HG03103 (cell line): ENCODE measurements around the gene COMMD1.
"Not testable (repeated sequence)": the region's sequence is repeated elsewhere in the genome, so short reads cannot be mapped to it uniquely, and the experiment has no call there.

Source experiments
- ATAC-seq: cut with Tn5 transposase; IDR thresholded peaks from one replicate; pipeline ENCODE4 v1.9.1; 2021; ENCODE audit warnings: low read depth; ENCODE audit not compliant: unreplicated experiment

Gene COMMD1

GRCh38 chr2:61905372-61906185 lies at the start of gene COMMD1:
TSS of gene COMMD1 (plus strand) at chr2:61905674. CDS start at chr2:61905679, 5 bp downstream.
- peak; percentile 97 for ATAC-seq

GRCh38 chr2:61857224-61857623 lies 48.2 kb upstream of the COMMD1 start:
- ATAC-seq = no peak

- no peak for ATAC-seq
These were observed 43.4 kb upstream of the COMMD1 start for GRCh38 chr2:61862085-61862484.

- ATAC-seq = not testable (repeated sequence)
These were observed 38.9 kb upstream of the COMMD1 start for GRCh38 chr2:61866482-61867089.

- no peak for ATAC-seq
These were observed 29.1 kb upstream of the COMMD1 start for GRCh38 chr2:61876400-61876799.

GRCh38 chr2:61877571-61878245 lies 27.8 kb upstream of the COMMD1 start:
- no peak for ATAC-seq

- ATAC-seq = no peak
These were observed 26.7 kb upstream of the COMMD1 start for GRCh38 chr2:61878761-61879160.

- ATAC-seq = not testable (repeated sequence)
These were observed 26.1 kb upstream of the COMMD1 start for GRCh38 chr2:61879351-61879750.

GRCh38 chr2:61882850-61883249 lies 22.6 kb upstream of the COMMD1 start:
- ATAC-seq = no peak

- no peak for ATAC-seq
These were observed 19.4 kb upstream of the COMMD1 start for GRCh38 chr2:61885896-61886603.

- ATAC-seq = peak; percentile 10
These were observed 17.7 kb upstream of the COMMD1 start for GRCh38 chr2:61887717-61888266.

GRCh38 chr2:61888267-61889055 lies 17.0 kb upstream of the COMMD1 start, which contains the start of gene CCT4:
TSS of gene CCT4 (minus strand) at chr2:61888656. CDS start at chr2:61888507, 149 bp downstream.
- peak; percentile 62 for ATAC-seq

GRCh38 chr2:61898810-61899209 lies 6.7 kb upstream of the COMMD1 start:
- no peak for ATAC-seq

GRCh38 chr2:61900281-61900680 lies 5.2 kb upstream of the COMMD1 start:
- no peak for ATAC-seq

- no peak for ATAC-seq
These were observed 654 bp downstream of the COMMD1 start for GRCh38 chr2:61906186-61906470.

GRCh38 chr2:61909116-61909515 lies 3.6 kb downstream of the COMMD1 start:
- ATAC-seq = no peak

GRCh38 chr2:61910603-61911002 lies 5.1 kb downstream of the COMMD1 start:
- ATAC-seq = no peak

- no peak for ATAC-seq
These were observed 6.0 kb downstream of the COMMD1 start for GRCh38 chr2:61911510-61911909.

- not testable (repeated sequence) for ATAC-seq
These were observed 9.3 kb downstream of the COMMD1 start for GRCh38 chr2:61914794-61915193.

GRCh38 chr2:61920548-61920947 lies 15.1 kb downstream of the COMMD1 start:
- ATAC-seq = no peak
